Sigmoid colon (tissue), 4 donors: ENCODE data around the gene STXBP3.

ENCODE experiments used
- EP300 ChIP-seq, 4 donors: sonication (generic); formaldehyde crosslinking; IDR thresholded peaks; one replicate each; pipeline ENCODE4 v1.6.1; 2017; ENCODE audit warnings: antibody characterized with exemption in 4 of 4
- TF ChIP-seq, protein P1 (sequence below), 4 experiments: fragments of 450-650 bp in 3 of 4; fragments of 200-600 bp in 1 of 4; IDR thresholded peaks; one replicate each; pipeline ENCODE4 v1.5.1; 2016 to 2019; ENCODE audit warnings: antibody characterized with exemption in 4 of 4, mild to moderate bottlenecking in 3 of 4, moderate library complexity in 2 of 4

DNA sequence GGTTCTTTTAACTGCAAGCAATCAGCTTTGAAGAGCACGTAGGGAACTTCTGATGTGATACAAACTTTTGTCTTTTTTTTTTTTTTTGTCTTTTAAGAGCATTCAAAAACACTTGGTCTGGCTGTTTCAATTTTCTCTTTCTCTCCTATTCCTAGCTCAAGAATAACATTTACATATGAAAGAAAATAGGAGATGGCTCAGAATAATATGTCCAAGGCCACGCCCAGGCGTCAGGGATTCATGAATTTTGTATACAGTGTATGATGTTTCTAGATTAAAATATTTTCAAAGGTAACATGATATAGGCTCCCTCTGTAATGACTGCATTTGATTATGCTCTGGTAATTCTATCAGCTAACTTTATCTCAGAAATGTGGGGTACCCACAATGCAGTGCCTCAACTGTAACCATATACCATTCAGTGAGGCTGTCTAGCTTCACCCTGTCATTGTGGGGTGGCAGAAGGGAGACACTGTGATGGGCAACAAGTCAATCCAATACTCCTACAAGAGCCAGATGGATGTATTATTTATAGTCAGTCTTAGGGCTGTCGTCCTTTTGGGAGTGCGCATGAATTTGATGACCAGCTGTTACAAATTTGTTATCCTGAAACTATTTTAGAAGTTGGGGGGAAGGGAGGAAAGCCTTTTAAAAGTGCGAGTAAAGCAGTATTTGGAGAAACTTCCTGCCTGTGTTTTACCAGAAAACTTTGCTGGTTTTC is 111.9 kb downstream of the STXBP3 start:
- TF ChIP-seq EP300 (IDR thresholded peaks at IDR 0.05): no peak
- TF ChIP-seq, protein P1, sequence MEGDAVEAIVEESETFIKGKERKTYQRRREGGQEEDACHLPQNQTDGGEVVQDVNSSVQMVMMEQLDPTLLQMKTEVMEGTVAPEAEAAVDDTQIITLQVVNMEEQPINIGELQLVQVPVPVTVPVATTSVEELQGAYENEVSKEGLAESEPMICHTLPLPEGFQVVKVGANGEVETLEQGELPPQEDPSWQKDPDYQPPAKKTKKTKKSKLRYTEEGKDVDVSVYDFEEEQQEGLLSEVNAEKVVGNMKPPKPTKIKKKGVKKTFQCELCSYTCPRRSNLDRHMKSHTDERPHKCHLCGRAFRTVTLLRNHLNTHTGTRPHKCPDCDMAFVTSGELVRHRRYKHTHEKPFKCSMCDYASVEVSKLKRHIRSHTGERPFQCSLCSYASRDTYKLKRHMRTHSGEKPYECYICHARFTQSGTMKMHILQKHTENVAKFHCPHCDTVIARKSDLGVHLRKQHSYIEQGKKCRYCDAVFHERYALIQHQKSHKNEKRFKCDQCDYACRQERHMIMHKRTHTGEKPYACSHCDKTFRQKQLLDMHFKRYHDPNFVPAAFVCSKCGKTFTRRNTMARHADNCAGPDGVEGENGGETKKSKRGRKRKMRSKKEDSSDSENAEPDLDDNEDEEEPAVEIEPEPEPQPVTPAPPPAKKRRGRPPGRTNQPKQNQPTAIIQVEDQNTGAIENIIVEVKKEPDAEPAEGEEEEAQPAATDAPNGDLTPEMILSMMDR (IDR thresholded peaks at IDR 0.05): no peak
